Fibroblast of mammary gland (primary cell): ENCODE measurements around the gene METTL23.

Experiments
- DNase-seq: peaks from one replicate; pipeline ENCODE4 v3.0.0-alpha.2; 2010; ENCODE audit warnings: low read depth
- H3K4me3 ChIP-seq: 2 replicates; pipeline ENCODE4 v1.5.1; 2011; ENCODE audit warnings: low read depth, mild to moderate bottlenecking, low read length, moderate library complexity; ENCODE audit not compliant: control insufficient read depth
- TF ChIP-seq, protein P1 (sequence below): conservative IDR thresholded peaks from 2 replicates; pipeline ENCODE4 v1.5.1; 2011; ENCODE audit warnings: low read depth, low read length, inconsistent platforms; ENCODE audit not compliant: control insufficient read depth, insufficient read depth

METTL23 gene

DNA sequence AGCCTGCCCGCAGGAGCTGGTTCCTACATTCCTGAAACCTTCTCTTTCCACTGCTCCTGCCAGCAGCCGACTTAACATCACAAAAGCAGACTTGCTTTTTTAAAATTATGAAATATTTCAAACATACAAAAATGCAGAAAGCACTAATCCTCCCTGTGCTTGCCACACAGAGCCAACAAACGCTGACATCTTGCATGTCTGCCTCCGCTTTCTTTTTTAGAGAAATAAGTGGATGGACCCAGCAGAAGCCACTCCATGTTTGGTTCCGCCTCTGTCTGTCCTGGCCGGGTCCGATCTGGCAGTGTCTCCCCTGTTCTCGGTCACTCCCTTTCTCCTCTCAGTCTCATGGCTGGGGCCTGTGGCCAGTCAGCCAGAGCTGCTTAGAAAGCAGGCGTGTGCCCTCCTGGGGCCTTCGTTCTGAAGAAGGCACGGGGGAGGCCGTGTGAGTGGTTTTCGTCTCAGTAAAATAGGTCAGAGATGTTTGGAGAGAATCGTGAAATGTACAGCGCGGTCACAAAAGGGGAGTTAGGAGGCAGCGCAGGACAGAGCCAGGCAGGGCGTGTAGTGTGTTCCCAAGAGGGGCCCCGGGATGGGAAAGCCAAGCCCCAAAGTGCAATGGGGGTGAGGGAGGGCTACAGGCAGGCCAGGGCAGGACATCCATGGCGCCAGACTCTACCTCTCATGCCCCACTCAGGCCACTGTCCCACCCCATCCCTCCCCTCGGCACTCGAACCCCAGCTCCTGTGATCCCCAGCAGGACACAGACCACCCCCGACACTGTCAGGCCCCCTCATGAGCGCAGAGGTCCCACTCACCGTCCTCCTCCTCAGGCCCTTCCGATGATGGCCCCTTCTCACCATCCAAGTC is 39.1 kb upstream of the METTL23 start:
- peak; percentile 47 for DNase-seq
- H3K4me3 ChIP-seq: no peak overlapping the region
- TF ChIP-seq, protein P1, sequence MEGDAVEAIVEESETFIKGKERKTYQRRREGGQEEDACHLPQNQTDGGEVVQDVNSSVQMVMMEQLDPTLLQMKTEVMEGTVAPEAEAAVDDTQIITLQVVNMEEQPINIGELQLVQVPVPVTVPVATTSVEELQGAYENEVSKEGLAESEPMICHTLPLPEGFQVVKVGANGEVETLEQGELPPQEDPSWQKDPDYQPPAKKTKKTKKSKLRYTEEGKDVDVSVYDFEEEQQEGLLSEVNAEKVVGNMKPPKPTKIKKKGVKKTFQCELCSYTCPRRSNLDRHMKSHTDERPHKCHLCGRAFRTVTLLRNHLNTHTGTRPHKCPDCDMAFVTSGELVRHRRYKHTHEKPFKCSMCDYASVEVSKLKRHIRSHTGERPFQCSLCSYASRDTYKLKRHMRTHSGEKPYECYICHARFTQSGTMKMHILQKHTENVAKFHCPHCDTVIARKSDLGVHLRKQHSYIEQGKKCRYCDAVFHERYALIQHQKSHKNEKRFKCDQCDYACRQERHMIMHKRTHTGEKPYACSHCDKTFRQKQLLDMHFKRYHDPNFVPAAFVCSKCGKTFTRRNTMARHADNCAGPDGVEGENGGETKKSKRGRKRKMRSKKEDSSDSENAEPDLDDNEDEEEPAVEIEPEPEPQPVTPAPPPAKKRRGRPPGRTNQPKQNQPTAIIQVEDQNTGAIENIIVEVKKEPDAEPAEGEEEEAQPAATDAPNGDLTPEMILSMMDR: no peak

DNA sequence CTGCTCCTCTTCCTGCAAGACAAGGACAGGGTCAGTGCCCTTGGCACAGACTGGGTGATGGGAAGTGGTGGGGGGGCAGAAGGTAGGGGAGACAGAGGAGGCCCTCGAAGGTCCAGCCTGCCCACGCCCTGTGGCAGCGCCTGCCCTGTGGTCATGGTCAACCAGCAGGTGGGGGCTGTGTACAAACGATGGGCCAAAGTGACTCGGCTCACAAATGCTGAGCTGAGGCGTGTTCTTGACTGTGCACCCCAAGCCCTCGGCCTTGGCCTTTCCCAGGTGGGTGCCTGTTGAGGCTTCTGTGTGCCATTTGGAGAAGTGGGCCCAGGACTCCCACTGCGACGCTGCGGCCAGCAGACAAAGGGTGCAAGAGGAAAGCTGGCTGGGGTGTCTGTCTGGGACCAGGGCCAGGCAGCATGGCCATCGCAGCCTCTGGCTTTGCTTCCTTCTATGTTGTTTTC is 38.4 kb upstream of the METTL23 start:
- TF ChIP-seq, protein P1: no peak

DNA sequence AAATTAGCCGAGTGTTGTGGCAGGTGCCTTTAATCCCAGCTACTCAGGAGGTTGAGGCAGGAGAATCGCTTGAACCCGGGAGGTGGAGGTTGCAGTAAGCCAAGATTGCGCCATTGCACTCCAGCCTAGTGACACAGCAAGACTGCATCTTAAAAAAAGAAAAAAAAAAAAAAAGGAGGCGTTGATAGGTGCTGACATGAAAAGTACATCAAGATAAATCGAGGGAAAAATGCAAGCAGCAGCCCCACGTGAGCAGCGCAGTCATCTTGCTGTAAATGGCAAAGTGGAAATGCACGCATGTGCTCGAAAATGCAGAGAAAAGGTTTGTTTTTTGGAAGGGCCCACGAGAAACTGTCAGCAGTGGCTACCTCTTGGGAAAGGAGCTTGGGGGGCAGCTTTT is 36.8 kb upstream of the METTL23 start:
- DNase-seq: peak; percentile 84
- H3K4me3 ChIP-seq: no peak overlapping the region
- TF ChIP-seq, protein P1: no peak

More for the DNA sequence above, 38.4 kb upstream of the METTL23 start:
- no peak overlapping the region for H3K4me3 ChIP-seq
- no peak for DNase-seq

DNA sequence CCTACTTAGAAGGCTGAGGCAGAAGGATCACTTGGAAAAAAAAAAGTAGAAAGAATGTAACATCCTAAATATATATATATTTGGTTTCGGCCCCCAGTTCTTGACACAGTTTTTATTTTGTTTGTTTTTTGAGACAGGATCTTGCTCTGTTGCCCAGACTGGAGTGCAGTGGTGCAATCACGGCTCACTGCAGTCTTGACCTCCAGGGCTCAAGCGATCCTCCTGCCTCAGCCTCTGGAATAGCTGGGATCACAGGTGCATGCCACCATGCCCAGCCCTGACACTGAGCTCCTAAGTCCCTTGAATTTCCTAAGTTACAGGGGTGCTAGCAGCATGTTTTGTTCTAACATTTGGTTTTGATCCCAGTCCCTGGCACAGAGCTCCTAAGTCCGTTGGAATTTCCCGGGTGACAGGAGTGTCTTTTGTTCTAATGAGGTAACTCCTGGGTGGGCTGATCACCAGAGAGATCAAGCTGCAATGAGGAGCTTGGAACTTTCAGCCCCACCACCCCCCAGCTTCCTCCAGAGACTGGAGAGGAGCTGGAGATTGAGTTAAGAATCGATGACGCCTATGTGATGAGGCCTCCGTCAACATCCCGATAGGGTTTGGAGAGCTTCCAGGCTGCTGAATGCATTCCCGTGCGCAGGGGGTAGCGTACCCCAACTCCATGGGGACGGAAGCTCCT is 35.9 kb upstream of the METTL23 start:
- TF ChIP-seq, protein P1: no peak
- peak; percentile 66 for DNase-seq
- no peak overlapping the region for H3K4me3 ChIP-seq

DNA sequence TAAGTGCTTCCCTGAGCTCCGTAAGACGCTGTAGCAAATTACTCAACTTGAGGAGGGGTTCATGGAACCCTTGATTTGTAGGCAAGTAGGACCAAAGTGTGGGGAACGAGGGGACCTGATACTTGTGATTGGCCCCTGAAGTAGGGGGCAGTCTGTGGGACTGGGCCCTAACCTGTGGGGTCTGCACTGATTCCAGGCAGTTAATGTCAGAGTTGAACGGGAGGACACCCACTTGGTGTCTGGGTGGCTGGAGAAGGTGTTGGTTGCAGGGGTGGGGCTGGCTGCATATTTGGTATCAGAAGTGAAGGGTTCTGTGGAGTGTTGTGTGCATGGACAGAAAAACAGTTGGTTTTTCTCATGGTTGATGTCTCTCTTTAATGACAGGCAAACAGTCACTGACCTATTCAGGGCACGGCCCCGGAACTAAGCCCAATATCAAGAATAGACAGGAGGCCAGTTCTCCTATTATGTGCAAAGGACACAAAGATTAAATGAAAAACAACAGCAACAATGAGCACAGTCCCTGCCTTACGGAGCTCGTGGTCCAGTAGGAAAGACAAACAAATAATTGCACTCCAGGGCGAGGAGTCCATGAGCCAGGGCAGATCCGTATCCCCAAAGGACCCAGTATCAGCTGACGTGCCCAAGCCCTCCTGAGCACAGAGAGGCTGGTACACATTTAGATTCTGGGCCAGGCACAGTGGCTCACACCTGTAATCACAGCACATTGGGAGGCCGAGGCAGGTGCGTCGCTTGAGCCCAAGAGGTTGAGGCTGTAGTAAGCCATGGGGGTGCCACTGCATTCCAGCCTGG is 35.1 kb upstream of the METTL23 start:
- no peak overlapping the region for H3K4me3 ChIP-seq
- TF ChIP-seq, protein P1: no peak
- DNase-seq: no peak

DNA sequence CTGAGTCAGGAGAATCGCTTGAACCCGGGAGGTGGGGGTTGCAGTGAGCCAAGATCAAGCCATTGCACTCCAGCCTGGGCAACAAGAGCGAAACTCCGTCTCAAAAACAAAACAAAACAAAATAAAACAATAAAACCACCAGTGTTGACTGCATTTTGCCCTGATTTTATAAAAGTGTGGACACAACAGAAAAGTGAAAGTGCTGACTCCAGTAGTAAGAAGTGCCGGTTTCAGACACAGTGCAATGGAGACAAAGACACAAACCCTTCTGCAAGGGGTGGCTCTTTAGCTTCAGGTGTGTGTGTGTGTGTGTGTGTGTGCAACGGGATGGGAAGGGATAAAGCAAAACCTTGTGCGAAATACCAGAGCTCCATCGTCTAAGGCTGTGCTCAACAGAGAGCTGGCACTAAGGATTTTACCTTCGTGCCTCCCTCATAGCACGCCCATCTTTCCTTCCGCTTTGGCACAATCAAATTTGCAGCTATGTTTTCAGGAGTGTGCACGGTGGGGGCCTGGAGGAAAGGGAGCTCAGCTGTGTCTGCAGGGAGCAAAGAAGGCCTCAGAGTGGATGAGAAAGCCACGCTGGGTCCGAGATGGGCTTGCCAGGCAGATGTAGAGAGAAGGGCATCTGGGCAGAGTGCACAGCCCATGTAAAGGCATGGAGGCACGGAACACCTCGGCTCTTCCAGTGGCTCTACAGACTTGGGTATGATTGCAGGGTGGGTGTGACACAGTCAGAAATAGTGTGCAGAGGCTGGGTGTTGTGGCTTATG is 31.4 kb upstream of the METTL23 start:
- TF ChIP-seq, protein P1: no peak
- H3K4me3 ChIP-seq: no peak overlapping the region
- no peak for DNase-seq
